ENCODE data around the gene GALNTL6.

- no peak for TF ChIP-seq CTCF (conservative IDR thresholded peaks at IDR 0.05 in 1 of 2, IDR thresholded peaks at IDR 0.05 in 1 of 2; ENCODE audit: low read depth in 1 of 2, low read length in 2 of 2)
- TF ChIP-seq EZH2 (IDR thresholded peaks at IDR 0.05; ENCODE audit: low read length, missing control alignments) = no peak
Measured at GRCh38 chr4:172055498-172055897, 242.3 kb downstream of the GALNTL6 start.
